ENCODE results near the gene ZCCHC2. TPM values are rescaled to one million over a fixed set of nuclear protein-coding genes. Genes with fewer than 3 reads are reported as not detected.

ZCCHC2 gene
- total RNA-seq, 2 donors from 2014 or later, result 14.4 to 16.9 TPM

DNA sequence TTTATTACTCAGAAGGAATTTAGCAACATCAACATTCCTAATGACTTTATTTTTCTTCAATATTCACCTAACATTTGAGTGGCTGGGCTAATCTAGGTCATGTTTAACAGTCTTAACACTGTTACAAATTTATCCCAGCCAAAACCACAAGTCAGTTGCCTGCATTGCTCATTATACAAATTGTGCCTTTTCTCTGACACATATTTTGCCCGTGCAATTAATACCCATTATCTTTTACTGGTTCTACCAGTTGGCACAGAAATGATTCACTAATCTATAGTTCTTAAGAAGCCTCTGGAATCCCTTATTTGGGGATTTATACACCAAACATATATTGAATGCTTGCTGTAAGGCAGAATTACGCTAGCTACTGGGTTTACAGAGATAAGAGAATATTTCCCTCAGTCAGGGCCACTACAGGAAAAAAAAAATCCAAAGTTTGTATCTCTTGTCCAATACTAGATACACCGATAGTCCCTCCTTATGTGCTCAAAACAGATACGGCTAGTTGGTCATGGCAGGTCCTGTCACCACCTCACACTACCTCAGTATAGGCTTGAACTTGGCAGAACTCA is 46.3 kb downstream of the ZCCHC2 start:
- Histone ChIP-seq H3K36me3 (ENCODE audit: control insufficient read depth, insufficient read depth, low read length) (peaks cover 38% of the 10 kb centered on the region), H3K4me3 (ENCODE audit: low read length) (no peak overlapping the region), H3K9ac (ENCODE audit: extremely low read depth, low read length, poor library complexity, severe bottlenecking) (no peak overlapping the region), H3K27ac (ENCODE audit: low read depth, low read length) (no peak overlapping the region), H3K27me3 (ENCODE audit: control insufficient read depth, insufficient read depth, low read length, poor library complexity, severe bottlenecking) (no peaks in the 10 kb centered on the region), H3K4me1 (ENCODE audit: control insufficient read depth, insufficient read depth, low read length) (no peaks in the 10 kb centered on the region), H3K9me3 (ENCODE audit: control insufficient read depth, low read length) (peaks cover 14% of the 10 kb centered on the region)
- Mint-ChIP-seq H3K9me3 (peaks cover 2% of the 10 kb centered on the region), H3K27ac (no peak overlapping the region), H3K4me3 (no peak overlapping the region), H3K27me3 (ENCODE audit: insufficient read depth) (no peaks in the 10 kb centered on the region), H3K4me1 (no peaks in the 10 kb centered on the region), H3K36me3 (ENCODE audit: low read depth) (peaks cover 39% of the 10 kb centered on the region)
- TF ChIP-seq, protein P1, sequence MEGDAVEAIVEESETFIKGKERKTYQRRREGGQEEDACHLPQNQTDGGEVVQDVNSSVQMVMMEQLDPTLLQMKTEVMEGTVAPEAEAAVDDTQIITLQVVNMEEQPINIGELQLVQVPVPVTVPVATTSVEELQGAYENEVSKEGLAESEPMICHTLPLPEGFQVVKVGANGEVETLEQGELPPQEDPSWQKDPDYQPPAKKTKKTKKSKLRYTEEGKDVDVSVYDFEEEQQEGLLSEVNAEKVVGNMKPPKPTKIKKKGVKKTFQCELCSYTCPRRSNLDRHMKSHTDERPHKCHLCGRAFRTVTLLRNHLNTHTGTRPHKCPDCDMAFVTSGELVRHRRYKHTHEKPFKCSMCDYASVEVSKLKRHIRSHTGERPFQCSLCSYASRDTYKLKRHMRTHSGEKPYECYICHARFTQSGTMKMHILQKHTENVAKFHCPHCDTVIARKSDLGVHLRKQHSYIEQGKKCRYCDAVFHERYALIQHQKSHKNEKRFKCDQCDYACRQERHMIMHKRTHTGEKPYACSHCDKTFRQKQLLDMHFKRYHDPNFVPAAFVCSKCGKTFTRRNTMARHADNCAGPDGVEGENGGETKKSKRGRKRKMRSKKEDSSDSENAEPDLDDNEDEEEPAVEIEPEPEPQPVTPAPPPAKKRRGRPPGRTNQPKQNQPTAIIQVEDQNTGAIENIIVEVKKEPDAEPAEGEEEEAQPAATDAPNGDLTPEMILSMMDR (conservative IDR thresholded peaks at IDR 0.05), result no peak
- DNase-seq, result no peak
- 95 to 96% methylated on average over 3 to 4 of the region's 4 CpGs for WGBS, 2 experiments (ENCODE audit: insufficient coverage in 1 of 2, insufficient read length in 1 of 2)

- WGBS, 2 experiments (ENCODE audit: insufficient coverage in 1 of 2, insufficient read length in 1 of 2), result 67 to 75% methylated on average over 4 of the region's 4 CpGs
- Mint-ChIP-seq H3K27ac (no peak overlapping the region), H3K9me3 (peaks cover 2% of the 10 kb centered on the region), H3K4me3 (no peak overlapping the region), H3K36me3 (ENCODE audit: low read depth) (peaks cover 49% of the 10 kb centered on the region), H3K4me1 (peaks cover under 1% of the 10 kb centered on the region), H3K27me3 (ENCODE audit: insufficient read depth) (no peaks in the 10 kb centered on the region)
- DNase-seq, result no peak
- TF ChIP-seq, protein P1 (conservative IDR thresholded peaks at IDR 0.05), result no peak
- H3K9me3 ChIP-seq (ENCODE audit: control insufficient read depth, low read length), result peaks cover 14% of the 10 kb centered on the region
- H3K4me3 ChIP-seq (ENCODE audit: low read length), result no peak overlapping the region
- peaks cover 39% of the 10 kb centered on the region for H3K36me3 ChIP-seq (ENCODE audit: control insufficient read depth, insufficient read depth, low read length)
- H3K4me1 ChIP-seq (ENCODE audit: control insufficient read depth, insufficient read depth, low read length), result no peaks in the 10 kb centered on the region
- H3K9ac ChIP-seq (ENCODE audit: extremely low read depth, low read length, poor library complexity, severe bottlenecking), result no peak overlapping the region
- H3K27me3 ChIP-seq (ENCODE audit: control insufficient read depth, insufficient read depth, low read length, poor library complexity, severe bottlenecking), result no peaks in the 10 kb centered on the region
- H3K27ac ChIP-seq (ENCODE audit: low read depth, low read length), result no peak overlapping the region
These were observed 48.2 kb downstream of the ZCCHC2 start for GRCh38 chr18:62571037-62571436.

DNA sequence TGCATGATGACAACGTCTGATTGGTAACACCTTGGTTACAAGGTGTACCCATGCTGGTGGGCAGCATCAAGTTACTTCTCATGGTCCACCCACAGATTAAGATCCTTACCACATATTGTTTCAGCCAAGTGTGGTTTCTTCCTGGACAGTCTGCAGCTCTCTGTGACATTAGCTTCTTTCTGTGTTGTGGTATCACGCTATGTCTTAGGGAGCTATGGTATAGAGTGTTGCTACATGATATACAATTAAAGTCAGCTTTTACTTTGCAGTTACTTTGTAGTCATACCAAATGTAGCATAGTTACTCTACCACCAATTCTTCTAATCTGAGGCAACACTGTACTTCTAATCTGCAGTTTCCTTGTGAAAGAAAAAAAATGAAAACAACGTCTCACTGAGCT is 48.8 kb downstream of the ZCCHC2 start:
- Histone ChIP-seq H3K9ac (ENCODE audit: extremely low read depth, low read length, poor library complexity, severe bottlenecking) (no peak overlapping the region), H3K27ac (ENCODE audit: low read depth, low read length) (no peak overlapping the region), H3K4me1 (ENCODE audit: control insufficient read depth, insufficient read depth, low read length) (no peaks in the 10 kb centered on the region), H3K27me3 (ENCODE audit: control insufficient read depth, insufficient read depth, low read length, poor library complexity, severe bottlenecking) (no peaks in the 10 kb centered on the region), H3K4me3 (ENCODE audit: low read length) (no peak overlapping the region), H3K9me3 (ENCODE audit: control insufficient read depth, low read length) (peaks cover 14% of the 10 kb centered on the region), H3K36me3 (ENCODE audit: control insufficient read depth, insufficient read depth, low read length) (peaks cover 36% of the 10 kb centered on the region)
- DNase-seq, result no peak
- TF ChIP-seq, protein P1 (conservative IDR thresholded peaks at IDR 0.05), result no peak
- H3K36me3 Mint-ChIP-seq (ENCODE audit: low read depth), result peaks cover 48% of the 10 kb centered on the region
- H3K9me3 Mint-ChIP-seq, result peaks cover 2% of the 10 kb centered on the region
- H3K4me3 Mint-ChIP-seq, result no peak overlapping the region
- H3K27me3 Mint-ChIP-seq (ENCODE audit: insufficient read depth), result no peaks in the 10 kb centered on the region
- H3K4me1 Mint-ChIP-seq, result peaks cover 6% of the 10 kb centered on the region
- H3K27ac Mint-ChIP-seq, result no peak overlapping the region
- 87 to 100% methylated on average over 2 to 3 of the region's 3 CpGs for WGBS, 2 experiments (ENCODE audit: insufficient coverage in 1 of 2, insufficient read length in 1 of 2)

Data from endodermal cell (in vitro differentiated cells).